ENCODE measurements around the gene EVA1A.

- TF ChIP-seq ARNTL (CRISPR knock-in tag; IDR thresholded peaks at IDR 0.05; ENCODE audit: borderline replicate concordance, low read depth) (no peak), ZC3H10 (CRISPR knock-in tag; IDR thresholded peaks at IDR 0.05) (no peak), ZNF70 (CRISPR knock-in tag; IDR thresholded peaks at IDR 0.05) (no peak), BACH2 (CRISPR knock-in tag; IDR thresholded peaks at IDR 0.05; ENCODE audit: borderline replicate concordance) (no peak), CREB5 (CRISPR knock-in tag; IDR thresholded peaks at IDR 0.05; ENCODE audit: low read depth) (no peak), PATZ1 (CRISPR knock-in tag; IDR thresholded peaks at IDR 0.05; ENCODE audit: borderline replicate concordance) (no peak), TOX (CRISPR knock-in tag; IDR thresholded peaks at IDR 0.05; ENCODE audit: borderline replicate concordance) (no peak), RARB (CRISPR knock-in tag; IDR thresholded peaks at IDR 0.05) (no peak), ZFP30 (CRISPR knock-in tag; IDR thresholded peaks at IDR 0.05) (no peak), ZNF8 (CRISPR knock-in tag; IDR thresholded peaks at IDR 0.05) (no peak), CSRNP3 (CRISPR knock-in tag; IDR thresholded peaks at IDR 0.05) (no peak), GLIS3 (CRISPR knock-in tag; IDR thresholded peaks at IDR 0.05) (no peak), ZNF565 (CRISPR knock-in tag; conservative IDR thresholded peaks at IDR 0.05; ENCODE audit: low read depth) (no peak)
Observed at GRCh38 chr2:75532488-75532887, 28.3 kb downstream of the EVA1A start.

Data from SK-N-SH treated with all-trans-retinoic acid at 6 μM for 48 hours (cell line).